Neutrophil (primary cell): ENCODE results near the gene SNX6.
"Not testable (repeated sequence)": the region's sequence is repeated elsewhere in the genome, so short reads cannot be mapped to it uniquely, and the experiment has no call there.

Source experiments
- H3K27ac ChIP-seq: fragments of 200-600 bp; sonication (generic); 2 replicates; pipeline ENCODE4 v1.5.1; 2016; ENCODE audit warnings: mild to moderate bottlenecking, moderate library complexity
- H3K27me3 ChIP-seq: fragments of 200-600 bp; sonication (generic); 2 replicates; pipeline ENCODE4 v1.6.0; 2016; ENCODE audit warnings: mild to moderate bottlenecking
- H3K36me3 ChIP-seq: fragments of 200-600 bp; sonication (generic); 2 replicates; pipeline ENCODE4 v1.5.1; 2017
- H3K4me1 ChIP-seq, 2 experiments: fragments of 200-600 bp in 1 of 2; sonication (generic) in 1 of 2; 1 replicate in 1 of 2; 2 replicates in 1 of 2; pipeline versions ENCODE4 v1.5.1 to v1.6.1; 2013 to 2016; ENCODE audit warnings: low read depth in 1 of 2, low read length in 1 of 2, mild to moderate bottlenecking in 1 of 2, moderate library complexity in 1 of 2; ENCODE audit not compliant: control insufficient read depth in 1 of 2, insufficient read depth in 1 of 2
- H3K4me3 ChIP-seq, 2 experiments: fragments of 200-600 bp in 1 of 2; sonication (generic) in 1 of 2; 1 replicate in 1 of 2; 2 replicates in 1 of 2; pipeline ENCODE4 v1.5.1; 2013 to 2016; ENCODE audit warnings: low read depth in 1 of 2, low read length in 1 of 2, mild to moderate bottlenecking in 1 of 2, moderate library complexity in 1 of 2
- H3K9me3 ChIP-seq: fragments of 200-600 bp; sonication (generic); 2 replicates; pipeline ENCODE4 v1.5.1; 2016
- TF ChIP-seq, protein P1 (sequence below): fragments of 200-600 bp; sonication (generic); IDR thresholded peaks from 2 replicates; pipeline ENCODE4 v1.5.1; 2016; ENCODE audit warnings: antibody characterized with exemption

SNX6 gene

DNA sequence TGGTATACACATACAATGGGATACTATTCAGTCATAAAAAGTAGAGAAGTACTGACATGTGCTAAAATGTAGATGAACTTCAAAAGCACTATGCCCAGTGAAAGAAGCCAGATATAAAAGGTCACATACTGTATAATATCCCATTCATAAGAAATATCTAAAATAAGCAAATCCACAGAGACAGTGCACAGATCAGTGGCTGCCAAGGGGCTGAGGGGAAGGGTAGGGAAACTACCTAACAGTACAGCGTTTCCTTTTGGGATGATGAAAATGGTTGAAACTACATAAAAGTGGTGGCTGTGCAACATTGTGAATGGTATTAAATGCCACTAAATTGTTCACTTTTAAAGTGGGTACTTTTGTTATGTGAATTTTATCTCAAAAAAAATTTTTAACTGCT lies 102.4 kb downstream of the SNX6 start:
- Histone ChIP-seq H3K4me3 (no peak overlapping the region), H3K27ac (no peak overlapping the region), H3K27me3 (no peaks in the 10 kb centered on the region), H3K4me1 (no peaks in the 10 kb centered on the region), H3K9me3 (peaks cover 4% of the 10 kb centered on the region), H3K36me3 (peaks cover 98% of the 10 kb centered on the region)
- TF ChIP-seq, protein P1, sequence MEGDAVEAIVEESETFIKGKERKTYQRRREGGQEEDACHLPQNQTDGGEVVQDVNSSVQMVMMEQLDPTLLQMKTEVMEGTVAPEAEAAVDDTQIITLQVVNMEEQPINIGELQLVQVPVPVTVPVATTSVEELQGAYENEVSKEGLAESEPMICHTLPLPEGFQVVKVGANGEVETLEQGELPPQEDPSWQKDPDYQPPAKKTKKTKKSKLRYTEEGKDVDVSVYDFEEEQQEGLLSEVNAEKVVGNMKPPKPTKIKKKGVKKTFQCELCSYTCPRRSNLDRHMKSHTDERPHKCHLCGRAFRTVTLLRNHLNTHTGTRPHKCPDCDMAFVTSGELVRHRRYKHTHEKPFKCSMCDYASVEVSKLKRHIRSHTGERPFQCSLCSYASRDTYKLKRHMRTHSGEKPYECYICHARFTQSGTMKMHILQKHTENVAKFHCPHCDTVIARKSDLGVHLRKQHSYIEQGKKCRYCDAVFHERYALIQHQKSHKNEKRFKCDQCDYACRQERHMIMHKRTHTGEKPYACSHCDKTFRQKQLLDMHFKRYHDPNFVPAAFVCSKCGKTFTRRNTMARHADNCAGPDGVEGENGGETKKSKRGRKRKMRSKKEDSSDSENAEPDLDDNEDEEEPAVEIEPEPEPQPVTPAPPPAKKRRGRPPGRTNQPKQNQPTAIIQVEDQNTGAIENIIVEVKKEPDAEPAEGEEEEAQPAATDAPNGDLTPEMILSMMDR: no peak

DNA sequence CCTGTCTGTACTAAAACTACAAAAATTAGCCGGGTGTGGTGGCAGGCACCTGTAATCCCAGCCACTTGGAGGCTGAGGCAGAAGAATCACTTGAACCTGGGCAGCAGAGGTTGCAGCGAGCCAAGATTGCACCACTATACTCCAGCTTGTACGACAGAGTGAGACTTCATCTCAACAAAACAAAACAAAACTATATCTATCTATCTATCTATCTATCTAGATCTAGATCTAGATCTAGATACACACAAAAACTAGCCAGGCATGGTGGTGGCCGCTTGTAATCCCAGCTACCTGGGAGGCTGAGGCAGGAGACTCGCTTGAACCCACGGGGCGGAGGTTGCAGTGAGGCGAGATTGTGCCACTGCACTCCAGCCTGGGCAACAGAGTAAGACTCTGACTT lies 105.7 kb downstream of the SNX6 start:
- peaks cover 95% of the 10 kb centered on the region for H3K36me3 ChIP-seq

DNA sequence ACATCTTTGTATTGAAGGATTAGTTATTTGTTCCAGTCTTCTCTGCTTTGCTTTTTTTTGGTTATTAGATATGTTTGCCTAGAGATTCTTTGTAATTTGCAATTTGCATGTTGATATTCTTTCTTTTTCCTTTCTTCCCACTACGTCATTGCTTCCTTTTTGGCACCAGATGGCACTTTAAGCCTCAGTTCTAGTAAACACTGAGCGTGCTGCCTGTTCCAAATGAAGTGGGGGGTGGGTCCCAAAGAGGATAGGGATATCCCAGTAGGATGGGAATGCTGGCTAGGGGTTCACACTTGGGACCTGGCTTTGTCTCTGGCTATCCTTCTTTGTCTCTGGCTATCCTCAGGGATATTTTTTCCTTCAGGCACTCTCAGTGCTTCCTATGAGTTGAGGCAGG lies 107.5 kb downstream of the SNX6 start:
- Histone ChIP-seq H3K4me3 (no peak overlapping the region), H3K9me3 (peaks cover 4% of the 10 kb centered on the region), H3K27ac (no peak overlapping the region), H3K4me1 (peaks cover 0 to 8% of the 10 kb centered on the region in 2 experiments), H3K27me3 (no peaks in the 10 kb centered on the region), H3K36me3 (peaks cover 95% of the 10 kb centered on the region)
- TF ChIP-seq, protein P1: no peak

More for the DNA sequence above, 105.7 kb downstream of the SNX6 start:
- not testable (repeated sequence) for H3K27me3 ChIP-seq, H3K27ac ChIP-seq, H3K4me3 ChIP-seq, H3K9me3 ChIP-seq, H3K4me1 ChIP-seq

DNA sequence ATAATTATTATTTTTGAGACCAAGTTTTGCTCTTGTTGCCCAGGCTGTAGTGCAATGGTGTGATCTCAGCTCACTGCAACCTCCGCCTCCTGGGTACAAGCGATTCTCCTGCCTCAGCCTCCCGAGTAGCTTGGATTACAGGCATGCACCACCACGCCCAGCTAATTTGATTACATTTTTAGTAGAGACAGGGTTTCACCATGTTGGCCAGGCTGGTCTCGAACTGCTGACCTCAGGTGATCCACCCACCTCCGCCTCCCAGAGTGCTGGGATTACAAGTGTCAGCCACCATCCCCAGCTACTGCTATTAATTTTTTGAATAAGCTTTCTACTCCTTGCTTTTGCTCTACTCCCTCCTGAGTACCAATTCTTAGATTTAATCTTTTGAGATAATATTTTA lies 108.9 kb downstream of the SNX6 start:
- not testable (repeated sequence) for H3K27ac ChIP-seq, H3K9me3 ChIP-seq, H3K4me1 ChIP-seq, H3K4me3 ChIP-seq, H3K27me3 ChIP-seq
- H3K36me3 ChIP-seq: peaks cover 90% of the 10 kb centered on the region

DNA sequence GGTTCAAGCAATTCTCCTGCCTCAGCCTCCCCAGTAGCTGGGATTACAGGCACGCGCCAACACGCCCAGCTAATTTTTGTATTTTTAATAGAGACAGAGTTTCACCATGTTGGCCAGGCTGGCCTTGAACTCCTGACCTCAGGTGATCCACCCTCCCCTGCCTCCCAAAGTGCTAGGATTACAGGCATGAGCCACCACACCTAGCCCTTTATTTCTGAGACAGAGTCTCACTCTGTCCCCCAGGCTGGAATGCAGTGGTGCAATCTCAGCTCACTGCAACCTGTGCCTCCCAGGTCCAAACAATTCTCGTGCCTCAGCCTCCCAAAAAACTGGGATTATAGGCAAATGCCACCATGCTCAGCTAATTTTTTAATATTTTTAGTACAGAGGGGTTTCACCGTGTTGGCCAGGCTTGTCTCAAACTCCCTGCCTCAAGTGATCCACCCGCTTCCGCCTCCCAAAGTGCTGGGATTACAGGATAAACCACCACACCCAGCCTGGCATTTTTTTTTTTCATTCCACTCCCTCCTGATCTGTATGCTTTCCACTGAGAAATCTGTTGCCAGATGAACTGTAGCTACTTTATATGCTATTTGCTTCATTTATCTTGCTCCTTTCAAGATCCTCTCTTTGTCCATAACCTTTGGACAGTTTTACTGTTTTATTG lies 109.5 kb downstream of the SNX6 start:
- not testable (repeated sequence) for H3K9me3 ChIP-seq, H3K27me3 ChIP-seq, H3K4me1 ChIP-seq, H3K4me3 ChIP-seq
- H3K27ac ChIP-seq: peak overlapping the region; percentile 50
- peaks cover 90% of the 10 kb centered on the region for H3K36me3 ChIP-seq
